Stimulated activated CD8-positive, alpha-beta memory T cell treated with anti-CD3 and anti-CD28 coated beads, Interleukin-7, amount 100 ng/mL, for 4 hours (primary cell): Measurements from ENCODE around the gene INPP4B.

Experiments
- DNase-seq, 2 donors: peaks; one replicate each; pipeline ENCODE4 v3.0.0-alpha.2; 2020; ENCODE audit warnings: low read depth in 2 of 2

INPP4B gene

GRCh38 chr4:142142366-142143054 lies 703.6 kb downstream of the INPP4B start:
- DNase-seq = no peak

GRCh38 chr4:142141224-142141623 lies 704.9 kb downstream of the INPP4B start:
- no peak for DNase-seq

- no peak for DNase-seq
Measured at GRCh38 chr4:142130666-142131065, 715.4 kb downstream of the INPP4B start.

- no peak for DNase-seq
Measured at GRCh38 chr4:142129931-142130330, 716.2 kb downstream of the INPP4B start.

GRCh38 chr4:142129473-142129872 lies 716.6 kb downstream of the INPP4B start:
- no peak for DNase-seq

- DNase-seq = no peak
Measured at GRCh38 chr4:142128529-142128928, 717.6 kb downstream of the INPP4B start.

- DNase-seq = peak; percentile 2 to 37
Measured at GRCh38 chr4:142126890-142127497, 719.1 kb downstream of the INPP4B start.

- DNase-seq = no peak
Measured at GRCh38 chr4:142124874-142125273, 721.2 kb downstream of the INPP4B start.

GRCh38 chr4:142121448-142122350 lies 724.4 kb downstream of the INPP4B start:
- DNase-seq = no peak

- no peak for DNase-seq
Measured at GRCh38 chr4:142120921-142121320, 725.2 kb downstream of the INPP4B start.

GRCh38 chr4:142112451-142112850 lies 733.6 kb downstream of the INPP4B start:
- DNase-seq = no peak

- DNase-seq = no peak
Measured at GRCh38 chr4:142110136-142110535, 736.0 kb downstream of the INPP4B start.

GRCh38 chr4:142104041-142104440 lies 742.1 kb downstream of the INPP4B start:
- DNase-seq = no peak

- DNase-seq = no peak
Measured at GRCh38 chr4:142101401-142101800, 744.7 kb downstream of the INPP4B start.

GRCh38 chr4:142100941-142101340 lies 745.2 kb downstream of the INPP4B start:
- DNase-seq = no peak

GRCh38 chr4:142098900-142099545 lies 747.1 kb downstream of the INPP4B start:
- DNase-seq = no peak

GRCh38 chr4:142098380-142098779 lies 747.7 kb downstream of the INPP4B start:
- no peak for DNase-seq

- DNase-seq = no peak
Measured at GRCh38 chr4:142097015-142097414, 749.1 kb downstream of the INPP4B start.

- no peak for DNase-seq
Measured at GRCh38 chr4:142095886-142096605, 750.1 kb downstream of the INPP4B start.

GRCh38 chr4:142092941-142093340 lies 753.2 kb downstream of the INPP4B start:
- no peak for DNase-seq

GRCh38 chr4:142091691-142092182 lies 754.4 kb downstream of the INPP4B start:
- DNase-seq = no peak
